ENCODE data around the gene PRF1.

Gene PRF1

GRCh38 chr10:70595566-70596016, 7.0 kb downstream of the PRF1 start:
- Histone ChIP-seq H3K36me3 (ENCODE audit: control insufficient read depth, insufficient read depth, low read length) (no peaks in the 10 kb centered on the region), H3K4me1 (ENCODE audit: control insufficient read depth, insufficient read depth, low read length) (peaks cover 6% of the 10 kb centered on the region), H3K27me3 (ENCODE audit: control insufficient read depth, insufficient read depth, low read length, poor library complexity, severe bottlenecking) (no peaks in the 10 kb centered on the region), H3K4me3 (ENCODE audit: insufficient read depth, low read depth, low read length) (no peak overlapping the region), H3K9me3 (ENCODE audit: control insufficient read depth, low read length) (no peaks in the 10 kb centered on the region), H3K27ac (ENCODE audit: insufficient read depth, low read depth, low read length, poor library complexity, severe bottlenecking) (no peak overlapping the region)
- WGBS, 2 experiments, result 92 to 94% methylated on average over 5 of the region's 5 CpGs

DNA sequence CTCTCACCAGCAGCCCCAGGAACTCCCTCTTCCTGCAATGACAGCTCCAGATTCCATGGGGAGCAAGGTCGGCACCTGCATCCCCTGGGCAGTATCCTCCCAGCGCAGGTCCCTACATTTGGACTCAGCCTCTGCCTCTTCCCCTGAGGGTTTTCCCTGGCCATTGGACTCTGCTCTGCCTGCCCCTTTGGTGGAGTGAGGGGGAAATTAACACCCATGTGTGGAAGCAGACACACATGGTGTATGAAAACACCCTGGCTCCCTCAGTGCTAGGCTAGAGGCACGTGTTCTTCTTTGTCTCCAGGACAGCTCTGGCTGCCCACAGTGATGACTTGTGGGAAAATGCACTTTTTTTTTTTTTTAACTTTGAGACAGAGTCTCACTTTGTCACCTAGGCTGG, 8.4 kb downstream of the PRF1 start:
- Histone ChIP-seq H3K4me3 (ENCODE audit: insufficient read depth, low read depth, low read length) (no peak overlapping the region), H3K36me3 (ENCODE audit: control insufficient read depth, insufficient read depth, low read length) (no peaks in the 10 kb centered on the region), H3K27ac (ENCODE audit: insufficient read depth, low read depth, low read length, poor library complexity, severe bottlenecking) (no peak overlapping the region), H3K27me3 (ENCODE audit: control insufficient read depth, insufficient read depth, low read length, poor library complexity, severe bottlenecking) (no peaks in the 10 kb centered on the region), H3K9me3 (ENCODE audit: control insufficient read depth, low read length) (no peaks in the 10 kb centered on the region), H3K4me1 (ENCODE audit: control insufficient read depth, insufficient read depth, low read length) (peaks cover 6% of the 10 kb centered on the region)
- 92 to 93% methylated on average over 3 of the region's 3 CpGs for WGBS, 2 experiments

GRCh38 chr10:70593513-70593890, 9.0 kb downstream of the PRF1 start:
- H3K27ac ChIP-seq (ENCODE audit: insufficient read depth, low read depth, low read length, poor library complexity, severe bottlenecking), result no peak overlapping the region
- WGBS, 2 experiments, result 92 to 93% methylated on average over 7 of the region's 7 CpGs
- H3K36me3 ChIP-seq (ENCODE audit: control insufficient read depth, insufficient read depth, low read length), result no peaks in the 10 kb centered on the region
- no peak overlapping the region for H3K4me3 ChIP-seq (ENCODE audit: insufficient read depth, low read depth, low read length)
- peaks cover 6% of the 10 kb centered on the region for H3K4me1 ChIP-seq (ENCODE audit: control insufficient read depth, insufficient read depth, low read length)
- H3K9me3 ChIP-seq (ENCODE audit: control insufficient read depth, low read length), result no peaks in the 10 kb centered on the region
- H3K27me3 ChIP-seq (ENCODE audit: control insufficient read depth, insufficient read depth, low read length, poor library complexity, severe bottlenecking), result no peaks in the 10 kb centered on the region

GRCh38 chr10:70592746-70593512, 9.6 kb downstream of the PRF1 start:
- H3K4me3 ChIP-seq (ENCODE audit: insufficient read depth, low read depth, low read length), result no peak overlapping the region
- WGBS, 2 experiments, result 93 to 94% methylated on average over 16 of the region's 16 CpGs
- H3K9me3 ChIP-seq (ENCODE audit: control insufficient read depth, low read length), result no peaks in the 10 kb centered on the region
- no peaks in the 10 kb centered on the region for H3K36me3 ChIP-seq (ENCODE audit: control insufficient read depth, insufficient read depth, low read length)
- no peaks in the 10 kb centered on the region for H3K27me3 ChIP-seq (ENCODE audit: control insufficient read depth, insufficient read depth, low read length, poor library complexity, severe bottlenecking)
- peaks cover 6% of the 10 kb centered on the region for H3K4me1 ChIP-seq (ENCODE audit: control insufficient read depth, insufficient read depth, low read length)
- no peak overlapping the region for H3K27ac ChIP-seq (ENCODE audit: insufficient read depth, low read depth, low read length, poor library complexity, severe bottlenecking)

GRCh38 chr10:70592186-70592735, 10.3 kb downstream of the PRF1 start:
- H3K4me3 ChIP-seq (ENCODE audit: insufficient read depth, low read depth, low read length), result no peak overlapping the region
- H3K27me3 ChIP-seq (ENCODE audit: control insufficient read depth, insufficient read depth, low read length, poor library complexity, severe bottlenecking), result no peaks in the 10 kb centered on the region
- 86 to 91% methylated on average over 2 of the region's 2 CpGs for WGBS, 2 experiments
- H3K9me3 ChIP-seq (ENCODE audit: control insufficient read depth, low read length), result no peaks in the 10 kb centered on the region
- H3K27ac ChIP-seq (ENCODE audit: insufficient read depth, low read depth, low read length, poor library complexity, severe bottlenecking), result no peak overlapping the region
- H3K4me1 ChIP-seq (ENCODE audit: control insufficient read depth, insufficient read depth, low read length), result peaks cover 6% of the 10 kb centered on the region
- H3K36me3 ChIP-seq (ENCODE audit: control insufficient read depth, insufficient read depth, low read length), result no peaks in the 10 kb centered on the region

DNA sequence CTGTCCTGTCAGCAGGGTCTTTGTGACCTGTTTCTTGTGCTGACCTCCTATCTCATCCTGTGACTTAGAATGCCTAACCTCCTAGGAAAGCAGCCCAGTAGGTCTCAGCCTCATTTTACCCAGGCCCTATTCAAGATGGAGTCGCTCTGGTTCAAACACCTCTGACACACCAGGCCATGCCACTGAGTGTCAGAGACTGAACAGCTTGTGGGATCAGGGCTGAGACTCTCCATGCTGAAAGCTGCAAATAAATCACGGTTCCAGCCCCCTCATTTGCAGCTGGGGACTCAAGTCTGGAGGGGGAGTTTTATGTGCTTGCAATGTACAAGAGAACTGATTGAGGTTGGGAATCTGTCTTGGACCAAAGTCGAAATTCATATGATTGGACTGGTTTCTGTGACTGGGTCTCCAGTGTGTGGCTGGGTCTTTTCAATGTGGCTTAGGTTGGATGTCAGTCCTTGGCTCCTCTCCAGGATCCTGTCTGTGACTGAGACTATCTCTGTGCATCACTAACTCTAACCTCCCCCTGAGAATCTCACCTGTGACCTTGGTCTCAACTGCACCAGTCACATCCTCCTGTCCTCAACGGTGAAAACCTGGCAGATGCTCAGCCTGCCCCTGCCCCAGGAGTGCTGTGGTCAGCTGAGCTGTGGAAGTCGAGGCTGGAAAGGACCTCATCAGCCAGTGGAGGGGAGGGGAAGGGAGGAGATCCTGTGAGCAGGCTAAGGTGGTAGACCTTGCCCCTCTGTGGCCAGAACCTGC, 11.7 kb downstream of the PRF1 start:
- Histone ChIP-seq H3K4me1 (ENCODE audit: control insufficient read depth, insufficient read depth, low read length) (peaks cover 1% of the 10 kb centered on the region), H3K27ac (ENCODE audit: insufficient read depth, low read depth, low read length, poor library complexity, severe bottlenecking) (no peak overlapping the region), H3K4me3 (ENCODE audit: insufficient read depth, low read depth, low read length) (no peak overlapping the region), H3K9me3 (ENCODE audit: control insufficient read depth, low read length) (no peaks in the 10 kb centered on the region), H3K27me3 (ENCODE audit: control insufficient read depth, insufficient read depth, low read length, poor library complexity, severe bottlenecking) (no peaks in the 10 kb centered on the region), H3K36me3 (ENCODE audit: control insufficient read depth, insufficient read depth, low read length) (no peaks in the 10 kb centered on the region)
- WGBS, 2 experiments, result 91% methylated on average over 5 of the region's 5 CpGs

DNA sequence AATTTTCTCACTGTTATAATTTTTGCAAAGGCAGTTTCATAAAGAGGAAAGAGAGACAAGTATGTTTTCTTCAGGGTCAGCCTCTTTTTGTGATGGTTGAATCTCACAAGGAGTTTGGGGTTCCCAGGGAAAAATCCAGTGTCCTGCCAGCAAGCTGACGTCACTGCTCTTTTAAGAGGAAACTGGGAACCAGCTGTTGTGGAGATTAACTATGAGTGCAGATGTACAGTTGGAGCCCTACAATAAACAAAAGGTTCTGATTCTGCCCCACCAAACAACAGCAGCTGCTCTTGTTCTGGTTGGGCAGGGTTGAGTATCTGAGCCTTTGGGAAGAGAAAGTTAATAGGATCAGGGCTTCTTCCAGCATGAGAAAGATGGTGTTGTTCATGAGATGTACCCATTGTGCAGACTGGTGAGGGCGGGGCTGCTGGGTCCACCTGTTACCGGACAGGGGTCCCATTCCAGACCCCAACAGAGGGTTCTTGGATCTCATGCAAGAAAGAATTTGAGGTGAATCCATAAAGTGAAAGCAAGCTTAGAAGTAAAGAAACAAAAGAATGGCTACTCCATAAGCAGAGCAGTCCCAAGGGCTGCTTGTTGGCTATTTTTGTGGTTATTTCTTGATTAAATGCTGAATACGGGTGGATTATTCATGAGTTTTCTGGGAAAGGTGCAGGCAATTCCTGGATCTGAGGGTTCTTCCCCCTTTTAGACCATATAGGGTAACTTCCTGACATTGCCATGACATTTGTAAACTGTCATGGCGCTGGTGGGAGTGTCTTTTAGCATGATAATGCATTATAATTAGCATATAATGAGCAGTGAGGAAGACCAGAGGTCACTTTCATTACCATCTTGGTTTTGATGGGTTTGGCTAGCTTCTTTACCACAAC, 12.5 kb downstream of the PRF1 start:
- Histone ChIP-seq H3K27ac (ENCODE audit: insufficient read depth, low read depth, low read length, poor library complexity, severe bottlenecking) (no peak overlapping the region), H3K9me3 (ENCODE audit: control insufficient read depth, low read length) (no peaks in the 10 kb centered on the region), H3K36me3 (ENCODE audit: control insufficient read depth, insufficient read depth, low read length) (no peaks in the 10 kb centered on the region), H3K4me3 (ENCODE audit: insufficient read depth, low read depth, low read length) (no peak overlapping the region), H3K4me1 (ENCODE audit: control insufficient read depth, insufficient read depth, low read length) (peaks cover 4% of the 10 kb centered on the region), H3K27me3 (ENCODE audit: control insufficient read depth, insufficient read depth, low read length, poor library complexity, severe bottlenecking) (no peaks in the 10 kb centered on the region)
- WGBS, 2 experiments, result 88 to 94% methylated on average over 4 to 5 of the region's 5 CpGs

GRCh38 chr10:70588859-70589570, 13.5 kb downstream of the PRF1 start:
- Histone ChIP-seq H3K4me3 (ENCODE audit: insufficient read depth, low read depth, low read length) (no peak overlapping the region), H3K9me3 (ENCODE audit: control insufficient read depth, low read length) (no peaks in the 10 kb centered on the region), H3K36me3 (ENCODE audit: control insufficient read depth, insufficient read depth, low read length) (no peaks in the 10 kb centered on the region), H3K27me3 (ENCODE audit: control insufficient read depth, insufficient read depth, low read length, poor library complexity, severe bottlenecking) (no peaks in the 10 kb centered on the region), H3K27ac (ENCODE audit: insufficient read depth, low read depth, low read length, poor library complexity, severe bottlenecking) (no peak overlapping the region), H3K4me1 (ENCODE audit: control insufficient read depth, insufficient read depth, low read length) (peaks cover 14% of the 10 kb centered on the region)
- 73 to 74% methylated on average over 10 of the region's 10 CpGs for WGBS, 2 experiments

GRCh38 chr10:70588255-70588654, 14.3 kb downstream of the PRF1 start:
- Histone ChIP-seq H3K27me3 (ENCODE audit: control insufficient read depth, insufficient read depth, low read length, poor library complexity, severe bottlenecking) (no peaks in the 10 kb centered on the region), H3K4me1 (ENCODE audit: control insufficient read depth, insufficient read depth, low read length) (peaks cover 22% of the 10 kb centered on the region), H3K27ac (ENCODE audit: insufficient read depth, low read depth, low read length, poor library complexity, severe bottlenecking) (no peak overlapping the region), H3K4me3 (ENCODE audit: insufficient read depth, low read depth, low read length) (no peak overlapping the region), H3K9me3 (ENCODE audit: control insufficient read depth, low read length) (no peaks in the 10 kb centered on the region), H3K36me3 (ENCODE audit: control insufficient read depth, insufficient read depth, low read length) (no peaks in the 10 kb centered on the region)
- WGBS, 2 experiments, result 58 to 68% methylated on average over 6 of the region's 6 CpGs

All from ectodermal cell (in vitro differentiated cells).